ENCODE data around the gene FGF21. TPM values are rescaled to one million over a fixed set of nuclear protein-coding genes. Genes with fewer than 3 reads are reported as not detected.
A peak's percentile ranks its signal among the peaks of the same experiment; 100 is the strongest.

The FGF21 gene
- total RNA-seq, 1 donor from 2014 or later: not detected

DNA sequence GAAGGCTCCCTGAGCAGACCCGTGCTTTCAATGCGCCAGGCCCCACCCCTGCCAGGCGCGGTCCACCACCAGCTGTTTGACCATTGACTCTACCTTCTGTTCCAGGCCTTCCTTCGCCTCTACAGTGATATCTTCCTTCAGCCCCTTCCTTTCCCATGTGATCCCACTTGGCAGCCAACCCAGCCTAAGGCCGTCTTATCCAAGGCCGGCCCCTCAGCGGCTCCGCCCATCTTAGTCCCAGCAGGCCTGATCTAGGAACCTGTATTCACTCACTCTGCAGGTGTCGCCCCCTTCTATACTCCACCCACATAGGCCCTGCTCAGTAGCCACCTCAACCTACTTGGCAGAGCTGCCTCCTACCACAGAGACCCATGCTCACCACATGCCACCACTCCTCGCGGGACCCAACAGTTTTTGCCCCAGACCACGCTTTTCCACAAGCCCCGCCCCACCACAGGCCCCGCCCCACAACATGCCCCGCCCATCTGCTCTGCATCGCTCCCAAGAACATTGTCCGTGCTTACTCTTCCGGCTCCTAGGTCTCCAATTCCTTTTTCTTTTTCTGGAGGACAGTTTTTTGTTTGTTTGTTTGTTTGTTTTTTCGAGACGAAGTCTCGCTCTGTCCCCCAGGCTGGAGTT, 17.8 kb upstream of the FGF21 start:
- Histone ChIP-seq H3K27me3 (ENCODE audit: control insufficient read depth, insufficient read depth, low read length) (no peaks in the 10 kb centered on the region), H3K36me3 (ENCODE audit: control insufficient read depth, insufficient read depth, low read length) (no peaks in the 10 kb centered on the region), H3K4me3 (ENCODE audit: low read depth, low read length) (no peak overlapping the region)
- TF ChIP-seq CTCF (IDR thresholded peaks at IDR 0.05; ENCODE audit: insufficient read depth, low read length, severe bottlenecking): no peak
- FAIRE-seq: no peak
- no peak for DNase-seq (ENCODE audit: low read depth)

DNA sequence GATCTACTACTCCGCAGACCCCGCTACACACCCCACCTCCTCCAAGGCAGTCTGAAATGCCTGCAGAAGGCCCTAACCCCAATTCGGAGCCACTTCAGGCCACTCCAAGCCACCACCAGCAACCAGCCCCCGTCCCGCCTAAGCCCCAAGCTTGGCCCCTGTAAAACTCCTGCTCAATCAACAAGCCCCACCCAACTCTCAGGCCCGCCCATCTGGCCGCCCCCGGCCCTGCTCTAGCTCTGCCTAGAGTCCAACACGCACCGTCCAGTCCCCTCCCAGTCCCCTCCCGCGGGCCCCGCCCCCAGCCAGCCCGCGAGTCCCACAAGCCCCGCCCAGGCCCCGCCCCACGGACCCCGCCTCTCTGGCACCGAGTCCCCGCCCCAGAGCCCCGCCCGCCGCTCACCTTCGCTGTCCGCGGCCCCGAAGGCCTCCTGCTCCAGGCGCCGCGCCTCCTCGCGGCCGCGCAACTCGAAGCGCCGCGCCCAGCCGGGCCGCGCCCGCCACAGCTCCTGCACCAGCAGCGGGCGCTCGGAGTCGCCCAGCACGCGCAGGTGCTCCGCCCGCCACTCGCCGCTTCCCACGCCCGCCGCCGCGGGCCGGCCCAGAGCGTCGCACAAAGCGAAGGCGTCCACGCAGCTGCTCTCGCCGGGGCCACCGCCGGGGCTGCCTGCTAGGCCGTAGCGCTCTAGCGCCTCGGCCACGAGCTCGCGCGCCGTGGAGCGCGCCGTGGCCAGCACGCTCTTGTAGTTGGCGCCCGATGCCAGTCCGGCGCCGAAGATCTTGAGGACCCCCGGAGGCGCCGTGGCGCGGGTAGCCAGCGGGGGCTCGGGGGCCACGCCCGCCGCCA, 16.5 kb upstream of the FGF21 start:
- peak; percentile 35 for TF ChIP-seq CTCF (IDR thresholded peaks at IDR 0.05; ENCODE audit: insufficient read depth, low read length, severe bottlenecking)
- no peaks in the 10 kb centered on the region for H3K27me3 ChIP-seq (ENCODE audit: control insufficient read depth, insufficient read depth, low read length)
- H3K36me3 ChIP-seq (ENCODE audit: control insufficient read depth, insufficient read depth, low read length): no peaks in the 10 kb centered on the region
- peak; percentile 72 for DNase-seq (ENCODE audit: low read depth)
- H3K4me3 ChIP-seq (ENCODE audit: low read depth, low read length): peak overlapping the region; percentile 44
- no peak for FAIRE-seq

DNA sequence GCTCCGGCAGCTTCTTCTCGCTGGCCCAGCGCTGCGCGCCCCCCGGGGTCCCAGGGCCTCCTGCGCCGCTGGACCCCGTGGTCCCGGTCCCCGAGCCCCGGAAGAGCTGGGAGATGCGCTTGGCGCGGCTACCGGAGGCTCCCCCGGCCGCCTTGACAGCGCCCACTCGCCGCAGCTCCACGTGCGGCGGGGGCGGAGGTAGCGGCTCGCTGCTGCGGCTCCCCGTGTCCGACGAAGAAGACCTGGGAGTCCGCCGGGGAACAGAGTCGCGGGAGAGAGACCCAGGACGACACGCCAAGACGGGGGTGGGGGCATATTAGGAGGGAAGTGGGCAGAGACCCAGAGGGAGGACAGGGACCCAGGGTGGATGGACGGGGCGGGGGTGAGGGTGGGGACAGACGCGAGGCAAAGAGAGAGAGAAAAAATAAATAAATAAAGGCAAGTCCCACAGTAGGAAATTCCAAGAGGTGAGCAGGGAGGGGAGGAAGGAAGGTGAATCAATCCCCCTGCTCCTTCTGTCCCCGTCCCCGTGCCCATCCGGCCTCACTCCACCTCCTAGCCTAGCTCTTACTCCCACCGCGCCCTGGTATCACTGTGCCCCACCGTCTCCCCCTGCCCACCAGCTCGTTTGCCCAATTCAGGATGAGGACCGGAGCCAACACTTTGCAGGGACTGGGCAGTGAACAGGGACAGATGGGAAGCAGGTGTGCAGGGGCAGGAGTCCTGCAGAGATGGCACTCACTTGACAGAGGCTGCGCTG, 15.7 kb upstream of the FGF21 start:
- DNase-seq (ENCODE audit: low read depth) (no peak), FAIRE-seq (no peak)
- H3K4me3 ChIP-seq (ENCODE audit: low read depth, low read length): peak overlapping the region; percentile 44
- no peaks in the 10 kb centered on the region for H3K36me3 ChIP-seq (ENCODE audit: control insufficient read depth, insufficient read depth, low read length)
- TF ChIP-seq CTCF (IDR thresholded peaks at IDR 0.05; ENCODE audit: insufficient read depth, low read length, severe bottlenecking): no peak
- no peaks in the 10 kb centered on the region for H3K27me3 ChIP-seq (ENCODE audit: control insufficient read depth, insufficient read depth, low read length)

- FAIRE-seq: no peak
- no peaks in the 10 kb centered on the region for H3K27me3 ChIP-seq (ENCODE audit: control insufficient read depth, insufficient read depth, low read length)
- TF ChIP-seq CTCF (IDR thresholded peaks at IDR 0.05; ENCODE audit: insufficient read depth, low read length, severe bottlenecking): no peak
Measured at GRCh38 chr19:48740164-48740972, 15.0 kb upstream of the FGF21 start, which contains the start of gene RASIP1. TSS of gene RASIP1 (minus strand) at chr19:48740610. CDS start at chr19:48740282, 328 bp downstream.

More at GRCh38 chr19:48740164-48740972, 15.0 kb upstream of the FGF21 start, which contains the start of gene RASIP1:
- Histone ChIP-seq H3K4me3 (ENCODE audit: low read depth, low read length) (peak within 1 kb of the TSS; percentile 44), H3K36me3 (ENCODE audit: control insufficient read depth, insufficient read depth, low read length) (no peaks in the 10 kb centered on the region)
- DNase-seq (ENCODE audit: low read depth): no peak

Data from bronchial epithelial cell (primary cell).